Measurements from ENCODE around the gene FSHB.

DNA sequence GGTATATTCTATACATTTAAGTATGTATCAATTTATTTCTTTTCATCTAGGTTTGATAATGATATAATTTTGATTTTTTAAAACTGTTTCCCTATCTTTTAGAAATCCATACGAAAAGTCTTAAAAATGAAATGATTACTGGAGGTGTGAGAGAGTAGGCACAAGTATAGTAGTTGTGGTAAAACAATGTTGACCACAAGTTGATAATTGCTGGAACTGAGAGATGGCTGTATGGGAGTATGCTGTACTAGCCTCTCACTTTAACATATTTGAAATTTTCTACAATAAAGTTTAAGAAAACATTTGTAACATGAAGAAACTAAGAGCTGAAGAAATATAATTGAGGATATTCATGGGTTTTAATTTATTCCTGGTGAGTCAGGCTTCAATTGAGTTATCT is 30.0 kb downstream of the FSHB start:
- TF ChIP-seq ZNF445 (CRISPR knock-in tag; IDR thresholded peaks at IDR 0.05; ENCODE audit: low read depth) (no peak), PHB2 (IDR thresholded peaks at IDR 0.05; ENCODE audit: low read depth) (no peak), TARDBP (IDR thresholded peaks at IDR 0.05) (no peak), RBM25 (IDR thresholded peaks at IDR 0.05; ENCODE audit: low read depth, low read length, severe bottlenecking) (no peak), EP300 (IDR thresholded peaks at IDR 0.05; ENCODE audit: low read length) (no peak), RAD21 (CRISPR knock-in tag; conservative IDR thresholded peaks at IDR 0.05 in 1 of 2, IDR thresholded peaks at IDR 0.05 in 1 of 2) (no peak), ZSCAN29 (IDR thresholded peaks at IDR 0.05) (no peak), HMG20B (CRISPR knock-in tag; IDR thresholded peaks at IDR 0.05) (no peak), ZBTB8A (IDR thresholded peaks at IDR 0.05; ENCODE audit: partially characterized antibody) (no peak), TAF15 (IDR thresholded peaks at IDR 0.05; ENCODE audit: low read depth, low read length) (no peak)
- TF ChIP-seq, protein P1, sequence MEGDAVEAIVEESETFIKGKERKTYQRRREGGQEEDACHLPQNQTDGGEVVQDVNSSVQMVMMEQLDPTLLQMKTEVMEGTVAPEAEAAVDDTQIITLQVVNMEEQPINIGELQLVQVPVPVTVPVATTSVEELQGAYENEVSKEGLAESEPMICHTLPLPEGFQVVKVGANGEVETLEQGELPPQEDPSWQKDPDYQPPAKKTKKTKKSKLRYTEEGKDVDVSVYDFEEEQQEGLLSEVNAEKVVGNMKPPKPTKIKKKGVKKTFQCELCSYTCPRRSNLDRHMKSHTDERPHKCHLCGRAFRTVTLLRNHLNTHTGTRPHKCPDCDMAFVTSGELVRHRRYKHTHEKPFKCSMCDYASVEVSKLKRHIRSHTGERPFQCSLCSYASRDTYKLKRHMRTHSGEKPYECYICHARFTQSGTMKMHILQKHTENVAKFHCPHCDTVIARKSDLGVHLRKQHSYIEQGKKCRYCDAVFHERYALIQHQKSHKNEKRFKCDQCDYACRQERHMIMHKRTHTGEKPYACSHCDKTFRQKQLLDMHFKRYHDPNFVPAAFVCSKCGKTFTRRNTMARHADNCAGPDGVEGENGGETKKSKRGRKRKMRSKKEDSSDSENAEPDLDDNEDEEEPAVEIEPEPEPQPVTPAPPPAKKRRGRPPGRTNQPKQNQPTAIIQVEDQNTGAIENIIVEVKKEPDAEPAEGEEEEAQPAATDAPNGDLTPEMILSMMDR (IDR thresholded peaks at IDR 0.05 in 2 of 3, conservative IDR thresholded peaks at IDR 0.05 in 1 of 3; ENCODE audit: insufficient read depth in 2 of 3, low read depth in 1 of 3, low read length in 3 of 3) = no peak
- TF ChIP-seq, protein P2, sequence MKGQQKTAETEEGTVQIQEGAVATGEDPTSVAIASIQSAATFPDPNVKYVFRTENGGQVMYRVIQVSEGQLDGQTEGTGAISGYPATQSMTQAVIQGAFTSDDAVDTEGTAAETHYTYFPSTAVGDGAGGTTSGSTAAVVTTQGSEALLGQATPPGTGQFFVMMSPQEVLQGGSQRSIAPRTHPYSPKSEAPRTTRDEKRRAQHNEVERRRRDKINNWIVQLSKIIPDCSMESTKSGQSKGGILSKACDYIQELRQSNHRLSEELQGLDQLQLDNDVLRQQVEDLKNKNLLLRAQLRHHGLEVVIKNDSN (CRISPR knock-in tag; IDR thresholded peaks at IDR 0.05) = no peak
